ENCODE measurements around the gene TGM3.

The TGM3 gene

GRCh38 chr20:2336471-2336870 lies 40.7 kb downstream of the TGM3 start:
- no peak for DNase-seq (ENCODE audit: low read depth, low spot score)

GRCh38 chr20:2337142-2337541 lies 41.3 kb downstream of the TGM3 start:
- no peak for DNase-seq (ENCODE audit: low read depth, low spot score)

GRCh38 chr20:2338411-2339066 lies 42.7 kb downstream of the TGM3 start:
- DNase-seq (ENCODE audit: low read depth, low spot score): no peak

- no peak for DNase-seq (ENCODE audit: low read depth, low spot score)
Observed at GRCh38 chr20:2340136-2340535, 44.3 kb downstream of the TGM3 start.

GRCh38 chr20:2340823-2341222 lies 45.0 kb downstream of the TGM3 start:
- no peak for DNase-seq (ENCODE audit: low read depth, low spot score)

GRCh38 chr20:2341336-2341735 lies 45.5 kb downstream of the TGM3 start:
- DNase-seq (ENCODE audit: low read depth, low spot score): no peak

- DNase-seq (ENCODE audit: low read depth, low spot score): no peak
Observed at GRCh38 chr20:2342243-2342642, 46.4 kb downstream of the TGM3 start.

- DNase-seq (ENCODE audit: low read depth, low spot score): no peak
Observed at GRCh38 chr20:2346188-2346587, 50.4 kb downstream of the TGM3 start.

- DNase-seq (ENCODE audit: low read depth, low spot score): no peak
Observed at GRCh38 chr20:2348336-2348735, 52.5 kb downstream of the TGM3 start.

- DNase-seq (ENCODE audit: low read depth, low spot score): no peak
Observed at GRCh38 chr20:2349801-2350200, 54.0 kb downstream of the TGM3 start.

GRCh38 chr20:2350606-2351005 lies 54.8 kb downstream of the TGM3 start:
- no peak for DNase-seq (ENCODE audit: low read depth, low spot score)

- DNase-seq (ENCODE audit: low read depth, low spot score): no peak
Observed at GRCh38 chr20:2353231-2353630, 57.4 kb downstream of the TGM3 start.

- no peak for DNase-seq (ENCODE audit: low read depth, low spot score)
Observed at GRCh38 chr20:2357114-2357513, 61.3 kb downstream of the TGM3 start.

GRCh38 chr20:2358006-2358405 lies 62.2 kb downstream of the TGM3 start:
- DNase-seq (ENCODE audit: low read depth, low spot score): no peak

- no peak for DNase-seq (ENCODE audit: low read depth, low spot score)
Observed at GRCh38 chr20:2361035-2361593, 65.3 kb downstream of the TGM3 start.

- DNase-seq (ENCODE audit: low read depth, low spot score): no peak
Observed at GRCh38 chr20:2363187-2363586, 67.4 kb downstream of the TGM3 start.

- DNase-seq (ENCODE audit: low read depth, low spot score): no peak
Observed at GRCh38 chr20:2363587-2363986, 67.8 kb downstream of the TGM3 start.

GRCh38 chr20:2364044-2364443 lies 68.2 kb downstream of the TGM3 start:
- no peak for DNase-seq (ENCODE audit: low read depth, low spot score)

- no peak for DNase-seq (ENCODE audit: low read depth, low spot score)
Observed at GRCh38 chr20:2365091-2365490, 69.3 kb downstream of the TGM3 start.

GRCh38 chr20:2365666-2366065 lies 69.9 kb downstream of the TGM3 start:
- no peak for DNase-seq (ENCODE audit: low read depth, low spot score)

- no peak for DNase-seq (ENCODE audit: low read depth, low spot score)
Observed at GRCh38 chr20:2368621-2369020, 72.8 kb downstream of the TGM3 start.

- no peak for DNase-seq (ENCODE audit: low read depth, low spot score)
Observed at GRCh38 chr20:2373098-2373497, 77.3 kb downstream of the TGM3 start.

GRCh38 chr20:2374346-2375125 lies 78.7 kb downstream of the TGM3 start:
- DNase-seq (ENCODE audit: low read depth, low spot score): no peak
